ENCODE measurements around the gene RUNX2.

GRCh38 chr6:45611491-45611890 lies 283.4 kb downstream of the RUNX2 start:
- TF ChIP-seq CTCF (IDR thresholded peaks at IDR 0.05) (no peak), EP300 (IDR thresholded peaks at IDR 0.05) (no peak), POLR2A (IDR thresholded peaks at IDR 0.05) (no peak)

Data from stomach (tissue), 4 donors.